BLaER1 (cell line): ENCODE measurements around the gene BPIFB6.

Experiments used
- H3K27ac ChIP-seq: shearing (Covaris generic); formaldehyde crosslinking; 2 replicates; pipeline ENCODE4 v1.8.1; 2022
- H3K27me3 ChIP-seq: shearing (Covaris generic); formaldehyde crosslinking; 2 replicates; pipeline ENCODE4 v1.8.1; 2022
- H3K36me3 ChIP-seq: shearing (Covaris generic); formaldehyde crosslinking; 2 replicates; pipeline ENCODE4 v1.8.1; 2022
- H3K4me1 ChIP-seq: shearing (Covaris generic); formaldehyde crosslinking; 2 replicates; pipeline ENCODE4 v1.8.1; 2022
- H3K4me2 ChIP-seq: shearing (Covaris generic); formaldehyde crosslinking; 2 replicates; pipeline ENCODE4 v1.8.1; 2022
- H3K4me3 ChIP-seq: shearing (Covaris generic); formaldehyde crosslinking; 2 replicates; pipeline ENCODE4 v1.8.1; 2022
- H3K9ac ChIP-seq: shearing (Covaris generic); formaldehyde crosslinking; 2 replicates; pipeline ENCODE4 v1.8.1; 2022
- H3K9me3 ChIP-seq: shearing (Covaris generic); formaldehyde crosslinking; 2 replicates; pipeline ENCODE4 v1.8.1; 2022
- H4K20me1 ChIP-seq: shearing (Covaris generic); formaldehyde crosslinking; 2 replicates; pipeline ENCODE4 v1.8.1; 2022
- Cebpa-rat ChIP-seq: shearing (Covaris generic); IDR thresholded peaks from 2 replicates; pipeline ENCODE4 v1.8.1; 2022

The BPIFB6 gene

DNA sequence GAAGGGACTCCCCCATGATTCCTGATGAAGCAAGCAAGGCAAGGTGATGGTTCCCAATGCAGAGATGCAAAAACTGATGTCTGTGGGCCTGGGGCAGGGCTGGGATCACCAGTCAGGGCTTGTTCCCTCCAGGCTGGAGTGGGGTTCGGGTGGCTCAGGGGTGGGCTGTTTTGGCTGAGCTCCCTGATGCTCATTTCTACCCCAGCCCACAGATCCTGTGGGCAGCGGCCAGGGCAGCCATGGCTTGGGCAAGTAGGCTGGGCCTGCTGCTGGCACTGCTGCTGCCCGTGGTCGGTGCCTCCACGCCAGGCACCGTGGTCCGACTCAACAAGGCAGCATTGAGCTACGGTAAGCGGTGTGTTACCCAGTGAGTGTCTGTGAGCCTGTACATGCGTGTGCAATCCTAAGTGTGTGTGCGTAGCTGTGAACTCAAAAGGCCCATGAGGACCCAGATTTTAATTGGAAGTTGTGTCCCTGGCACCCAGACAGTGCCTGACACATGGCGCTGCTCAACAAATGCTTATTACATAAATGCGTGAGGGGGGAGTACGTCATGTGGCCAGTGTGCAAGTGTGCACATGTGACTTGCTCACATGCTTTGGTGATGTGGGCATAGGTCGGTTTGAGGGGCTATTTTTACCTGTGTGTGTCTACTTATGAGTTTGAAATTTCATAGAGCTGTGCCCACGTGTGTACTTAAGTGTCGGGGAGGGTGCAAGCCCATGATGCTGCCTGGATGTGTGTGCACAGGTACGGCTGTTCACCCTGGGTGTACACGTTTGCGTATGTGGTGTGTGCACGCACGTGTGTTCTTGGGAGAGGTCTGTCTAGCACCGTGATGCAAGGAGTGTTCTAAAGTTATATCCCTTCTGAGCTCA, 22.9 kb upstream of the BPIFB6 start:
- Histone ChIP-seq H3K9me3 (no peaks in the 10 kb centered on the region), H4K20me1 (no peaks in the 10 kb centered on the region), H3K4me3 (no peak overlapping the region), H3K4me1 (peaks cover 32% of the 10 kb centered on the region), H3K9ac (peak overlapping the region; percentile 30; the same call in 1 of the 2 replicates), H3K27me3 (no peaks in the 10 kb centered on the region; the same call in 1 of the 2 replicates), H3K27ac (peak overlapping the region; percentile 45; the same call in 1 of the 2 replicates), H3K4me2 (peak overlapping the region; percentile 78), H3K36me3 (no peaks in the 10 kb centered on the region)
- no peak for TF ChIP-seq Cebpa-rat

DNA sequence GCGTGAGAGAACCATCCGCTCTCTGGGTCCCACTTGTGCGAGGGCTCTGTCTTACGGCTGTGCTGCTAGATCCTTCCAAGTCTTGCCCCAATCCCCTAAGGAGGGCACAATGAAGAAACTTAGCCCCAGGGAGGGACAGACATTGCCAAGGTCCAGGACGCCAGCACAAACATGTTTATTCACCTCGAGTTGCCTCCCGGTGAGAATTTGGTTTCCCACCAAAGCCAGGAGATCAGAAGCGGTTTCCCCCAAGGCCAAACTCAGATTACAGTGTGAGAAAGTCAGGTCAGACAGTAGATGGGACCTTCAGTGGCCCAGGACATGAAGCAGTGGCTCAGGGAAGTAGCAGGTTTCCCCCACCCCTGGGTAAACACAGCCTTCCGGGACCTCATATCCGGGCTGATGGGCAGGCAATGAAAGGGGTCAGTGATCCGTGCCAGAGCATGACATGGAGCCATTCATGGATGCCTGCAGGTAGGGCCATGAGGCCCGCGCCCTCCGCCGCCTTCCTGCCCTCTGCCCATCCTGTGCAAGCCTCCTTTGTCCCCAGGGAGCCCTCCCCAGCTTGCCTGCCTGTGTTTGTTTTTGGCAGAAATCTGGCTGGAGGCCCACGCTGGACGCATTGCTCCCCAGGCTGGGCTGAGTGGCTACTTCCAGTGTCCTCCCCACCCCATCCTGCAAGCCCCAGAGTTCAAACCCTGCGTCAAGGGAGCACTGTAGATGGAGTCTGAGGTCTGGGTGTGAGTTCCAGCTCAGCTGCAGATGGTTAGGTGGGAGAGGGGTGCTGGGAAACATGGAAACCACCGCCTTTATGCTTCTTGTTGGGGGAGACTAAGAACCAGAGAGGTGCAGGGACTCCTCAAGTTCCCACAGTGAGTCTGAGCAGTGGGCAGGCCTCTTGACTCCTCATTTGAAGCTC, 22.0 kb upstream of the BPIFB6 start:
- H3K27me3 ChIP-seq: no peaks in the 10 kb centered on the region; the same call in 1 of the 2 replicates
- no peak for TF ChIP-seq Cebpa-rat
- H3K4me1 ChIP-seq: peaks cover 41% of the 10 kb centered on the region
- H3K9me3 ChIP-seq: no peaks in the 10 kb centered on the region
- no peaks in the 10 kb centered on the region for H4K20me1 ChIP-seq
- H3K4me3 ChIP-seq: no peak overlapping the region
- peak overlapping the region; percentile 45 for H3K27ac ChIP-seq
- peak overlapping the region; percentile 78 for H3K4me2 ChIP-seq
- H3K36me3 ChIP-seq: no peaks in the 10 kb centered on the region
- peak overlapping the region; percentile 30; the same call in 1 of the 2 replicates for H3K9ac ChIP-seq

DNA sequence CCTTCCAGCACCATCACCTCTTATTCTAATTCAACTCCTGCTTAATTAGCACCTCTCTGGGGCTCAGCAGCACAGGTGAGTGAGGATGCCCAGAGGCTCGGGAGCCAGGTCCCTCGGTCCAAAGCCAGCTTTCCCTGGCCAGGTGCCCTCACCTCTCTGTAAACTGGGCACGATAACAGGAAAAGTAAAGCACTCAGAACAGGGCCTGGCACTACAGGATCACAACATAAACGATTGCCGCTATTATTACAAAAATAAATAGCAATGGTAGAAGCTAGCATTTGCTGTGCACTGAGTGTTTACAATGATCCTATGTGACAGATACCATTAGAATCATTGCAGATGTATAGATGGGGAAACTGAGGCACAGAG, 21.3 kb upstream of the BPIFB6 start:
- Histone ChIP-seq H3K27me3 (no peaks in the 10 kb centered on the region; the same call in 1 of the 2 replicates), H3K4me2 (peak overlapping the region; percentile 78), H3K4me1 (peaks cover 47% of the 10 kb centered on the region), H3K4me3 (no peak overlapping the region), H3K9me3 (no peaks in the 10 kb centered on the region), H4K20me1 (no peaks in the 10 kb centered on the region), H3K36me3 (no peaks in the 10 kb centered on the region), H3K9ac (no peak overlapping the region), H3K27ac (no peak overlapping the region)
- TF ChIP-seq Cebpa-rat: no peak

DNA sequence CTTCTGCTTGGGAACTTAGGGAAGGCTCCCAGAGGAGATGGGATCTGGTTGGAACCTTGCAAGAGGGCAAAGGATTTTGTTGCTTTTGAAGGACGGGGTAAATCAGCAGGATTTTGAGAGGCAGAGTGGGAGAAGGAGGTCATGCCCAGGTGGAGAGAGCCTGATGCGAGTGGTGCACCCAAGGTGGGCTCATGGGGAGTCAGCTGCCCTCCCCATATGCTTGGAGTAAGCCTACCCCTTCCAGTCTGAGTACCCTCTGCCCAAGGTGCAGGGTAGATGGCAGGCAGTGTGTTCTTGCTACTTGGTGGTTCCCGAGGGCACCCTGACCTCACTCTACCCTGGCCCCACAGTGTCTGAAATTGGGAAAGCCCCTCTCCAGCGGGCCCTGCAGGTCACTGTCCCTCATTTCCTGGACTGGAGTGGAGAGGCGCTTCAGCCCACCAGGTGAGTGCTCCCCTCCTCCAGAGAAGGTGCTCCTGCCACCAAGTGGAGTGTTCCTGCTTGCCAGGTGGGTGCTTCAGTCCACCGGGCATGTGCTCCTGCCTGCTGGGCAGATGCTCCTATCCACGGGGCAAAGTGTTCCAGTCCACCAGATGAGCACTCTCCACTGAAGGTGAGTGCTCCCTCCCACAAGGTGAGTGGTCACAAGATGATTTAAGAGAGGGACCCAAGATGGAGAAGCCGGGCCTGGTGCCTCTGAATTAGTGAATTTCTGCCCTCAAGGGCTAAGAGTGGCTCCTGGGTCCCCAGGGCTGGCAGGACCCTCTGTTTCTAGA, 20.6 kb upstream of the BPIFB6 start:
- no peak overlapping the region for H3K4me2 ChIP-seq
- TF ChIP-seq Cebpa-rat: no peak
- no peaks in the 10 kb centered on the region for H4K20me1 ChIP-seq
- no peaks in the 10 kb centered on the region for H3K9me3 ChIP-seq
- no peak overlapping the region for H3K4me3 ChIP-seq
- H3K9ac ChIP-seq: no peak overlapping the region
- H3K27ac ChIP-seq: no peak overlapping the region
- H3K36me3 ChIP-seq: no peaks in the 10 kb centered on the region
- H3K27me3 ChIP-seq: no peaks in the 10 kb centered on the region; the same call in 1 of the 2 replicates
- H3K4me1 ChIP-seq: peaks cover 47% of the 10 kb centered on the region

DNA sequence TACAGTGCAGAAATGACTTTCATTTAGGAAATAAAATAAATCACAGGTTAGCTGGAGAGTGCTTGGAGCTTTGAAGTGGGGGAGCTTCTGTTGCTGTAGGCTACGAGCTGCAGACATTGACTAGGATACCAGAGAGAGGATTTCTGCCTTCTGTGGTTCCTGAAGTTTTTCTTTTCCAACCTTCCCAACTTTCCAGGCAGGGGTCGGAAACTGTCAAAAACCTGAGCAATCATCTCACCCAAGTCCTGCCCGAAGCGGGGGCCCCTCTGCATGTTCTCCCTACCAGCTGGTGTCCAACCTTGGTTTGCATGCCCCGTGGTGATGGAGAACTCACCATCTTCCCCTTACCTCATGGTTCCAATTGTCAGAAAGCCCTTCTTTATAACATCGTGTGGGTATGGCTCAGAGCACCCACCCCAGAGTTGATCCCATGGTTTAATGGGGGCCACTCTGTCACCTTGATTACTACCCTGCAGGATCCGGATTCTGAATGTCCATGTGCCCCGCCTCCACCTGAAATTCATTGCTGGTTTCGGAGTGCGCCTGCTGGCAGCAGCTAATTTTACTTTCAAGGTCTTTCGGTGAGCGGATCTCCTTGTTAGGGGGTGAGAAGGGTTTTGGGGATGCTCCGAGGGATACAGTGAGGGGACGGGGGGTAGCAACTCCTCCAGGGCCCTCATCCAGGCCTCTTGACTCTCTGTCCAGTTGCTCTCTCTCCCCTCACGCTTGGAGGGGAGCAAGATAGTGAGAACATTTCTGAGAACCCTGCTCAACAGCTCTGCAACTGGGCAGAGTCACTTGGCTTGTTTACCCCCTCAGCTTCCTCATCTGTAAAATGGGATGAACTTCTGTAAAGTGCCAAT, 18.9 kb upstream of the BPIFB6 start:
- H3K4me3 ChIP-seq: no peak overlapping the region
- no peak for TF ChIP-seq Cebpa-rat
- no peaks in the 10 kb centered on the region for H3K36me3 ChIP-seq
- H4K20me1 ChIP-seq: no peaks in the 10 kb centered on the region
- no peak overlapping the region for H3K4me2 ChIP-seq
- H3K27ac ChIP-seq: no peak overlapping the region
- H3K4me1 ChIP-seq: peaks cover 47% of the 10 kb centered on the region
- no peaks in the 10 kb centered on the region for H3K27me3 ChIP-seq
- no peaks in the 10 kb centered on the region for H3K9me3 ChIP-seq
- H3K9ac ChIP-seq: no peak overlapping the region

DNA sequence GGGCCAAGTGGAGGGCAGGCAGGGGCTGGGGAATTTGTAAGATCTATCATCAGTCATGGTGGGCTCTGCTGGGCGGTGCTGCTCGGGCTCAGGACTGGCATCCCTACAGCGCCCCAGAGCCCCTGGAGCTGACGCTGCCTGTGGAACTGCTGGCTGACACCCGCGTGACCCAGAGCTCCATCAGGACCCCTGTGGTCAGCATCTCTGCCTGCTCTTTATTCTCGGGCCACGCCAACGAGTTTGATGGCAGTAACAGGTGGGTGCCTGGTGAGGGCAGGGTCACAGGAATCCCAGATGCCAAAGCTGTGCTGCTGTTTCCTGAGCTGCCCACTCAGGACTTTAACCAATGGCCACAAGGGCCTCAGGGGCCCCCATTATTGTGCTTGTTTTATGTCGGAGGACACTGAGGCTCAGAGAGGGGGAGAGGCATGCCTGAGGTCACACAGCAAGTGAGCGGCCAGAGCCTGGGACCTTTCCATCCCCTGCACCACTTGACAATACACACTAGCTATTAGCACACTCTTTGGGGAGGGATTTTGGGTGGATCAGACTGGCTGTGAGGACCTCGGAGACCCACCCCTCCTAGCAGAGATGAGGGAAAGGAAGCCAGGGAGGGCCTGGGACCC, 17.6 kb upstream of the BPIFB6 start:
- Histone ChIP-seq H3K4me2 (peak overlapping the region; percentile 37), H3K9me3 (no peaks in the 10 kb centered on the region), H3K27ac (no peak overlapping the region), H3K4me3 (no peak overlapping the region), H4K20me1 (no peaks in the 10 kb centered on the region), H3K36me3 (no peaks in the 10 kb centered on the region), H3K4me1 (peaks cover 36% of the 10 kb centered on the region), H3K27me3 (no peaks in the 10 kb centered on the region), H3K9ac (no peak overlapping the region)
- no peak for TF ChIP-seq Cebpa-rat

DNA sequence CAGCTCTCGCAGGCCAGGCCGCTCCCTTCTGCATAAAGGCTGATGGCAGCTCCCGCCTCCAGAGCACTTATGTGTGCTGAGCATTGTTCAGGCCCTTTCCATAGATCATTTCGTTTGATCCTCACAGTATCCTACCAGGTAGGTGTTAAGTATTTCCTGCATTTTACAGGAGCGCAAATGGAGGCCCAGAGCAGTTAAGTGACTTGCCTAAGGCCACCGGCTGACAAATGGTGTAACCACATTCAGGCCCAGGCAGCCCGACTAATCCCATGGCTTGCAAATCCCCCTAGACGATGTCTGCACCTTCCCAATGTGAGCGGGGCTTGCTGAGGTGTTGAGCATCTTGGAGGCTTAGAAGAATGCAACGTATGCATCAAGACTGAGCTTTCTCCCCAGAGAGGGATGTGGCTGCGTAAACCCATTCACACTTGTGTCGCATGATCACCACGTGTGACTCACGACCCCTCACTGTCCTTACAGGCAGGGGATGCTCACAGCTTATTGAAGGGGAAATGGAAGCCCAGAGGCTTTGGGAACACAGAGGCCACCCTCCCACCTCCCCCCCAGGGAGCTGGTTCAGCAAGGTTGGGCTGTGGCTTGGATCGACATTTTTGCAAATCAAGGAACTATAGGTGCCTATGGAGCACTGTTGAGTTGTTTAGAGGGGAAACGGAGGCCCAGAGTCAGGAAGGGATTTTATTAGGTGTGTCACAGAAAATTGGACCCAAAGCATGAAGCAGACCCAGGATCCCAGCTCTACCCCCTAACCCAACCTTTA, 16.9 kb upstream of the BPIFB6 start:
- no peaks in the 10 kb centered on the region for H3K27me3 ChIP-seq
- TF ChIP-seq Cebpa-rat: no peak
- no peak overlapping the region for H3K9ac ChIP-seq

DNA sequence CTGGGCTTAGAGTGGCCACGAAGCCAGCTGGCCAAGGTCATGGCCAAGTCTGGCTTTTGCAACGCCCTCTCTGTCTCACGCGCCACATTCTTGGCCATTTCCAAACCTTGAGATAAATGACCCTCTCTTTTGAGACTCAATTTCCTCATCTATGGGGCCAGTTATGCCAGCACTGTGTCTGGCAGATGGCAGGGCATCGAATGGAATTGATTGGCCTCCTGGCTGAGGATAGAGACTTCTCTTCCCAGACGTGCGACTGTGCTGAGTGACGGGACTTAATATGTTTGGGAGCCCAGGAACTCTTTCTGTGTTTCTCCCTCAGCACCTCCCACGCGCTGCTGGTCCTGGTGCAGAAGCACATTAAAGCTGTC, 16.3 kb upstream of the BPIFB6 start:
- Histone ChIP-seq H3K27ac (no peak overlapping the region), H3K4me3 (no peak overlapping the region), H3K9ac (no peak overlapping the region), H3K36me3 (no peaks in the 10 kb centered on the region), H3K27me3 (no peaks in the 10 kb centered on the region), H4K20me1 (no peaks in the 10 kb centered on the region), H3K9me3 (no peaks in the 10 kb centered on the region), H3K4me1 (peaks cover 23% of the 10 kb centered on the region), H3K4me2 (peak overlapping the region; percentile 37; the same call in 1 of the 2 replicates)
- no peak for TF ChIP-seq Cebpa-rat

More for the DNA sequence above, 16.9 kb upstream of the BPIFB6 start:
- no peak overlapping the region for H3K27ac ChIP-seq
- H3K4me1 ChIP-seq: peaks cover 29% of the 10 kb centered on the region
- H4K20me1 ChIP-seq: no peaks in the 10 kb centered on the region
- H3K4me2 ChIP-seq: peak overlapping the region; percentile 37
- H3K9me3 ChIP-seq: no peaks in the 10 kb centered on the region
- H3K36me3 ChIP-seq: no peaks in the 10 kb centered on the region
- no peak overlapping the region for H3K4me3 ChIP-seq
